Cardiac fibroblast (primary cell): ENCODE measurements around the gene KDM1B.

Source experiments
- DNase-seq, 2 donors: peaks; one replicate each; pipeline versions ENCODE4 v3.0.0 to v3.0.0-alpha.2; 2010; ENCODE audit warnings: low read depth in 2 of 2
- H3K4me3 ChIP-seq, 2 donors: replicated peaks in 1 of 2; 1 replicate in 1 of 2; 2 replicates in 1 of 2; pipeline ENCODE4 v1.5.1; 2011; ENCODE audit warnings: low read depth in 2 of 2, low read length in 2 of 2, mild to moderate bottlenecking in 2 of 2, moderate library complexity in 1 of 2
- CTCF ChIP-seq: IDR thresholded peaks from one replicate; pipeline ENCODE4 v1.5.1; 2011; ENCODE audit warnings: low read depth, mild to moderate bottlenecking, low read length, inconsistent platforms

KDM1B gene

GRCh38 chr6:18119236-18119635 is 36.0 kb upstream of the KDM1B start:
- no peak overlapping the region for H3K4me3 ChIP-seq
- no peak for DNase-seq
- no peak for TF ChIP-seq CTCF

- no peak for TF ChIP-seq CTCF
- DNase-seq: no peak
- peak overlapping the region in 1 of 2 donors; percentile 33 for H3K4me3 ChIP-seq
Measured at GRCh38 chr6:18121580-18122127, 33.6 kb upstream of the KDM1B start.

GRCh38 chr6:18122128-18123093 is 32.8 kb upstream of the KDM1B start, which contains the start of gene NHLRC1:
TSS of gene NHLRC1 (minus strand) at chr6:18122677. CDS start at chr6:18122606, 71 bp downstream.
- peak; percentile 91 to 92 for DNase-seq
- H3K4me3 ChIP-seq: peak within 1 kb of the TSS; percentile 33 to 65
- peak; percentile 92 for TF ChIP-seq CTCF

- no peak overlapping the region for H3K4me3 ChIP-seq
- DNase-seq: peak; percentile 18 to 21
- TF ChIP-seq CTCF: no peak
Measured at GRCh38 chr6:18126121-18126520, 29.1 kb upstream of the KDM1B start.

GRCh38 chr6:18132346-18132745 is 22.9 kb upstream of the KDM1B start:
- DNase-seq: no peak
- no peak for TF ChIP-seq CTCF
- H3K4me3 ChIP-seq: no peak overlapping the region

- DNase-seq: no peak
Measured at GRCh38 chr6:18135171-18135570, 20.1 kb upstream of the KDM1B start.

More at GRCh38 chr6:18135171-18135570, 20.1 kb upstream of the KDM1B start:
- TF ChIP-seq CTCF: no peak
- no peak overlapping the region for H3K4me3 ChIP-seq
